CD4-positive, alpha-beta T cell (primary cell): ENCODE data around the gene PADI3. TPM values are rescaled to one million over a fixed set of nuclear protein-coding genes. Genes with fewer than 3 reads are reported as not detected.

ENCODE experiments used
- ATAC-seq: fragments of 200-7000 bp; cut with Tn5 transposase; one replicate; pipeline ENCODE4 v1.10.0; 2022; ENCODE audit warnings: mild to moderate bottlenecking; ENCODE audit not compliant: poor library complexity
- CTCF ChIA-PET: fragments of 350-600 bp; sonication (Branson Sonifier 250); formaldehyde crosslinking; loops from one replicate; lab custom pipeline; 2021; ENCODE audit warnings: antibody characterized with exemption, inconsistent platforms; lab: Charles Lee
- POLR2A ChIA-PET: fragments of 350-600 bp; sonication (Branson Sonifier 250); formaldehyde crosslinking; loops from one replicate; lab custom pipeline; 2021; ENCODE audit warnings: antibody characterized with exemption, inconsistent platforms; lab: Charles Lee
- DNase-seq, 14 experiments: peaks; one replicate each; pipeline ENCODE4 v3.0.0-alpha.2; 2013 to 2020; ENCODE audit warnings: mixed read lengths in 2 of 14
- H3K27ac ChIP-seq, 2 donors: one replicate each; pipeline versions ENCODE4 v1.5.1 to v1.7.0; 2013; ENCODE audit warnings: low read length in 2 of 2, low read depth in 1 of 2, mild to moderate bottlenecking in 1 of 2
- H3K27me3 ChIP-seq, 2 experiments: 1 replicate in 1 of 2; 2 replicates in 1 of 2; pipeline versions ENCODE4 v1.6.1 to v1.7.0; 2013; ENCODE audit warnings: low read length in 2 of 2, control low read depth in 1 of 2, mild to moderate bottlenecking in 1 of 2, moderate library complexity in 1 of 2; ENCODE audit not compliant: insufficient read depth in 2 of 2, control insufficient read depth in 1 of 2
- H3K36me3 ChIP-seq: one replicate; pipeline ENCODE4 v1.6.1; 2013; ENCODE audit warnings: low read length, control low read depth; ENCODE audit not compliant: insufficient read depth
- H3K4me1 ChIP-seq: one replicate; pipeline ENCODE4 v1.6.1; 2013; ENCODE audit warnings: low read length, control low read depth; ENCODE audit not compliant: insufficient read depth
- H3K4me3 ChIP-seq: one replicate; pipeline ENCODE4 v1.5.1; 2013; ENCODE audit warnings: mild to moderate bottlenecking, low read length, moderate library complexity
- H3K9me3 ChIP-seq, 2 experiments: 1 replicate in 1 of 2; 2 replicates in 1 of 2; pipeline versions ENCODE4 v1.6.1 to v1.7.0; 2013; ENCODE audit warnings: low read length in 2 of 2, mild to moderate bottlenecking in 2 of 2, control low read depth in 1 of 2, moderate library complexity in 1 of 2; ENCODE audit not compliant: control insufficient read depth in 1 of 2, insufficient read depth in 1 of 2
- H3K27ac Mint-ChIP-seq: one replicate; pipeline ENCODE4 v1.8.0; 2020; ENCODE audit warnings: mixed read lengths
- H3K27me3 Mint-ChIP-seq: one replicate; pipeline ENCODE4 v1.8.0; 2021; ENCODE audit warnings: mixed read lengths
- H3K36me3 Mint-ChIP-seq: one replicate; pipeline ENCODE4 v1.8.0; 2021; ENCODE audit warnings: low read depth, mixed read lengths
- H3K4me1 Mint-ChIP-seq: one replicate; pipeline ENCODE4 v1.8.0; 2021; ENCODE audit warnings: low read depth, mixed read lengths
- H3K4me3 Mint-ChIP-seq: one replicate; pipeline ENCODE4 v1.8.0; 2020; ENCODE audit warnings: mild to moderate bottlenecking, mixed read lengths
- H3K9me3 Mint-ChIP-seq: one replicate; pipeline ENCODE4 v1.8.0; 2020; ENCODE audit warnings: mixed read lengths
- intact Hi-C, 2 experiments: fragments of 100-400 bp; cut with DNase I in 1 of 2; cut with micrococcal nuclease in 1 of 2; formaldehyde crosslinking; loops; one replicate each; pipeline versions ENCODE4 v1.15.1 to v1.9.0; 2023 to 2025; cut with DNase I, micrococcal nuclease
- total RNA-seq, 174 experiments: library from RNA in 2 of 174; stranded (reverse) in 2 of 174; gene quantifications; one replicate each; pipeline ENCODE4 v1.2.3 and lab custom pipeline; 2021 to 2026
- TF ChIP-seq, protein P1 (sequence below): fragments of 200-600 bp; IDR thresholded peaks from one replicate; pipeline ENCODE4 v1.8.0; 2022; ENCODE audit warnings: antibody characterized with exemption, mild to moderate bottlenecking

Gene PADI3
- total RNA-seq, 2 experiments from 2014 or later, result not detected

DNA sequence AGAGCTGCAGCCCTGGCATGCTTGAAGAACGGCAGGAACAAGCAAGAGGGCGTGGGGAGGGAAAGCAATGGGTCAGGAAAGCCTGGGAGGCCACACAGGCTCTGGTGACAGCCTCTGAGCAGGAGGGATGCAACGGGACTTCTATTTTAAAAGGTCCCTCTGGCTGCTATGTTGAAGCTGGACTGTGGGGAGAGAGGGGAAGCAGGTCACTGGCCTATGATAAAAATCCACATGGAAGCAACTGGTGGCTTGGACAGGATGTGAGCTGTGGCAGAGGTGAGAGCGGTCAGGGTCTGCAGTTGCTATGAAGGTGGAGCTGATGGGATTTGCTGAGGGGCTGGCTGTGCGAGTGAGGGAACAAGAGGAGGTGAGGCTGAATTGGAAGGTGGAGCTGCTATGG lies 32.8 kb upstream of the PADI3 start:
- Histone ChIP-seq H3K27me3 (peaks cover 2 to 8% of the 10 kb centered on the region in 2 experiments), H3K4me3 (no peak overlapping the region), H3K9me3 (no peaks in the 10 kb centered on the region), H3K4me1 (peaks cover 30% of the 10 kb centered on the region), H3K27ac (no peak overlapping the region), H3K36me3 (no peaks in the 10 kb centered on the region)
- no peak for DNase-seq
- peaks cover 39% of the 10 kb centered on the region for H3K27me3 Mint-ChIP-seq
- peaks cover 31% of the 10 kb centered on the region for H3K4me1 Mint-ChIP-seq
- TF ChIP-seq, protein P1, sequence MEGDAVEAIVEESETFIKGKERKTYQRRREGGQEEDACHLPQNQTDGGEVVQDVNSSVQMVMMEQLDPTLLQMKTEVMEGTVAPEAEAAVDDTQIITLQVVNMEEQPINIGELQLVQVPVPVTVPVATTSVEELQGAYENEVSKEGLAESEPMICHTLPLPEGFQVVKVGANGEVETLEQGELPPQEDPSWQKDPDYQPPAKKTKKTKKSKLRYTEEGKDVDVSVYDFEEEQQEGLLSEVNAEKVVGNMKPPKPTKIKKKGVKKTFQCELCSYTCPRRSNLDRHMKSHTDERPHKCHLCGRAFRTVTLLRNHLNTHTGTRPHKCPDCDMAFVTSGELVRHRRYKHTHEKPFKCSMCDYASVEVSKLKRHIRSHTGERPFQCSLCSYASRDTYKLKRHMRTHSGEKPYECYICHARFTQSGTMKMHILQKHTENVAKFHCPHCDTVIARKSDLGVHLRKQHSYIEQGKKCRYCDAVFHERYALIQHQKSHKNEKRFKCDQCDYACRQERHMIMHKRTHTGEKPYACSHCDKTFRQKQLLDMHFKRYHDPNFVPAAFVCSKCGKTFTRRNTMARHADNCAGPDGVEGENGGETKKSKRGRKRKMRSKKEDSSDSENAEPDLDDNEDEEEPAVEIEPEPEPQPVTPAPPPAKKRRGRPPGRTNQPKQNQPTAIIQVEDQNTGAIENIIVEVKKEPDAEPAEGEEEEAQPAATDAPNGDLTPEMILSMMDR, result no peak
- no peak overlapping the region for H3K4me3 Mint-ChIP-seq
- ChIA-PET POLR2A (no interaction called here), CTCF (no interaction called here)
- no peak for ATAC-seq
- intact Hi-C loops, result no loop called here
- no peak overlapping the region for H3K27ac Mint-ChIP-seq
- no peaks in the 10 kb centered on the region for H3K36me3 Mint-ChIP-seq
- no peaks in the 10 kb centered on the region for H3K9me3 Mint-ChIP-seq

GRCh38 chr1:17217607-17218006 lies 31.3 kb upstream of the PADI3 start:
- H3K27me3 Mint-ChIP-seq, result peaks cover 35% of the 10 kb centered on the region
- CTCF ChIA-PET, result no interaction called here
- no peaks in the 10 kb centered on the region for H3K36me3 ChIP-seq

DNA sequence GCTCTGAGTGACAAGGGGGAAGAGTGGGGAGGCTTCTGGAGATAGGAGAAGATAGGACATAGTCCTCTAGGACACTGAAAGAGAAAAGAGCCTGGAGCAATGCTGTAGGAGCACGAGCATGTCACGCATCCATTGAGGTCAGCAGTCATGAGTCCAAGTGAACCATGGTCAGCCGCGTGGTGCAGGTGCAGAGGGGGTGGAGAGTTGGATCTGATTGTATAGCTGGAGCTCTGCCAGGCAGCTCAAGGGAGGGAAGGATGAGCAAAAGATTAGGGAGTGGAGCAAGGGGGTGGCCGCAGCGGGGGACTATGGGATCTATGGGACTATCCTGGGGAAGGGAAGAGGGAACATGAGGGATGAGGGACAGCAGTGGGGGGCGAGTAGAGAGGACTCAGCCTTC lies 30.0 kb upstream of the PADI3 start:
- no peak overlapping the region for H3K4me3 Mint-ChIP-seq
- peaks cover 6% of the 10 kb centered on the region for H3K4me1 Mint-ChIP-seq
- ChIA-PET POLR2A (no interaction called here), CTCF (no interaction called here)
- ATAC-seq, result no peak
- H3K27ac Mint-ChIP-seq, result no peak overlapping the region
- H3K27ac ChIP-seq, result no peak overlapping the region
- no peak for DNase-seq
- no peaks in the 10 kb centered on the region for H3K36me3 Mint-ChIP-seq
- peaks cover 2% of the 10 kb centered on the region for H3K4me1 ChIP-seq
- H3K4me3 ChIP-seq, result no peak overlapping the region
- peaks cover 0 to 8% of the 10 kb centered on the region in 2 experiments for H3K27me3 ChIP-seq
- TF ChIP-seq, protein P1, result no peak
- H3K9me3 Mint-ChIP-seq, result no peaks in the 10 kb centered on the region
- H3K27me3 Mint-ChIP-seq, result peaks cover 23% of the 10 kb centered on the region
- H3K9me3 ChIP-seq, result no peaks in the 10 kb centered on the region
- H3K36me3 ChIP-seq, result no peaks in the 10 kb centered on the region
- intact Hi-C loops, result no loop called here

More at GRCh38 chr1:17217607-17218006, 31.3 kb upstream of the PADI3 start:
- H3K27me3 ChIP-seq, result peaks cover 0 to 8% of the 10 kb centered on the region in 2 experiments
- intact Hi-C loops, result no loop called here
- Mint-ChIP-seq H3K4me3 (no peak overlapping the region), H3K36me3 (no peaks in the 10 kb centered on the region), H3K4me1 (peaks cover 20% of the 10 kb centered on the region), H3K9me3 (no peaks in the 10 kb centered on the region), H3K27ac (no peak overlapping the region)
- no peak overlapping the region for H3K4me3 ChIP-seq
- H3K4me1 ChIP-seq, result peaks cover 15% of the 10 kb centered on the region
- POLR2A ChIA-PET, result no interaction called here
- TF ChIP-seq, protein P1, result no peak
- H3K27ac ChIP-seq, result no peak overlapping the region
- ATAC-seq (no peak), DNase-seq (no peak)
- no peaks in the 10 kb centered on the region for H3K9me3 ChIP-seq
